NCI-H1105 (cell line): ENCODE measurements around the gene ZBED6.
"Not testable (repeated sequence)": the region's sequence is repeated elsewhere in the genome, so short reads cannot be mapped to it uniquely, and the experiment has no call there.

Experiments used
- DNase-seq: peaks from one replicate; lab custom pipeline; 2025; lab: John Stamatoyannopoulos, UW

The ZBED6 gene, protein sequence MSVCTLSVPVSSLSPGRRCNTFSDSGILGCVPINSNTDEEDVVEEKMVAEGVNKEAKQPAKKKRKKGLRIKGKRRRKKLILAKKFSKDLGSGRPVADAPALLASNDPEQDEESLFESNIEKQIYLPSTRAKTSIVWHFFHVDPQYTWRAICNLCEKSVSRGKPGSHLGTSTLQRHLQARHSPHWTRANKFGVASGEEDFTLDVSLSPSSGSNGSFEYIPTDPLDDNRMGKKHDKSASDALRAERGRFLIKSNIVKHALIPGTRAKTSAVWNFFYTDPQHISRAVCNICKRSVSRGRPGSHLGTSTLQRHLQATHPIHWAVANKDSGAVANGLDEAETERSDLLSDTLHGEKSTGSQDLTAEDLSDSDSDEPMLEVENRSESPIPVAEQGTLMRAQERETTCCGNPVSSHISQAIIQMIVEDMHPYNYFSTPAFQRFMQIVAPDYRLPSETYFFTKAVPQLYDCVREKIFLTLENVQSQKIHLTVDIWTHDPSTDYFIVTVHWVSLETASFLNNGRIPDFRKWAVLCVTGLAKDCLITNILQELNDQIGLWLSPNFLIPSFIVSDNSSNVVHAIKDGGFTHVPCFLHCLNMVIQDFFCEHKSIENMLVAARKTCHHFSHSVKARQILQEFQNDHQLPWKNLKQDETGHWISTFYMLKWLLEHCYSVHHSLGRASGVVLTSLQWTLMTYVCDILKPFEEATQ (N-terminal part only)

DNA sequence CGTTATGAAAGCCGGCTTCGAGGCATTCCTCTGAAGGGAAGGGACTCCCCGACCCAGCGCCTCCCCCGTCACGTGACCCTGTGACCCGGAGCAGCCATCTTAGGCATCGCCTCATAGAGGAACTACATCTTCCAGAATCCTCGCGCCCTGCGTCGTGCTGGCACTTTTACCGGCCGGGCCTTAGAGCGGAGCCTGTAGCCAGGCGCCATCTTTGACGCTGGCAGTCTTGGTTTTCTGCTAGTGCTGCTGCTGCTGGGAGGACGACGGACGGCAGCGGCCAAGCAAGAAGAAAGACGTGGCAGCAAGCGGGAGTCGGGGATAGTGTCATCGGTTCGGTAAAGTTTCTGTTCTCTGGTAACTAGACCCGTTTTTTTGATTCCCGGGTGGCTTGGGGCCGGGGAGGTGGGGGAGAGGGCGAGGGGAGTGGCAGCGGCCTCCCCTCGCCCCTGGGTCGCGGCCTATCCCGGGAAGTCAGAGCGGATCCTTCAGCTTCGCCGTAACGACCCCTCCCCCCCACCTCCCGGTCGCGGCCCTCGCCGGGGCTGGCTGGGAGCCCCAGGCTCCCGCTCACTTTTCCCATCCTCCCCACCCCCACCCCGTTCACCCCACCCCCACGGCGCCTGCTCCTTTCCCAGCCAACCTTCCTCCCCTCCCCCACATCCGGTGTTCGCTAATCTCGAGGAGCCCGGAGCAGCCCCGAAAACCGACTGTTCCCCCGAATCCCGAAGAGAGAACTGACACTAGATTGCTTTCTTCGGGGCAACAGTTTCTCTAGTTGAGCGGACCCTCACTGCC is at the start of gene ZBED6, which contains the start of gene ZC3H11A:
Gene ZBED6, plus strand, starts transcription at position 183 of the 795 bp plus-strand sequence. CDS start 1,900 bp downstream, outside the sequence.
Gene ZC3H11A, plus strand, starts transcription at position 183 of the 795 bp plus-strand sequence. CDS start 21,448 bp downstream, outside the sequence.
- peak; percentile 98 for DNase-seq

DNA sequence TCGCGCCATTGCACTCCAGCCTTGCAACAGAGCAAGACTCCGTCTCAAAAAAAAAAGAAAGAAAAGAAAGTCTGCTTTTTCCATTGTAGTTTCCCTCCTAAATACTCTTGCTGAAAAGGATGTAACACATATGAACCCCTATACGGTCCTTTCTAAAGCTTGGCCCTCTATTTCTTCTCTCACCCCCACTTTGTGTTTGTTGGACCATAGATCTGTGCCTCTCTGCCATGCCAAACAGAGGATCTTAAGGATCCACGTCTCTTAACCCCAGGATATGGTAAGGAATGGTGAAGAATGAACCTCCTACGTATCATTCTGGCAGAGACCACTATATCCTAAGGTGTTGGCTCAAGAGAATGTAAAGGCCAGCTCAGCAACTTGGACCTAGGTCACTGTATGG is 49.1 kb upstream of the ZBED6 start:
- no peak for DNase-seq

DNA sequence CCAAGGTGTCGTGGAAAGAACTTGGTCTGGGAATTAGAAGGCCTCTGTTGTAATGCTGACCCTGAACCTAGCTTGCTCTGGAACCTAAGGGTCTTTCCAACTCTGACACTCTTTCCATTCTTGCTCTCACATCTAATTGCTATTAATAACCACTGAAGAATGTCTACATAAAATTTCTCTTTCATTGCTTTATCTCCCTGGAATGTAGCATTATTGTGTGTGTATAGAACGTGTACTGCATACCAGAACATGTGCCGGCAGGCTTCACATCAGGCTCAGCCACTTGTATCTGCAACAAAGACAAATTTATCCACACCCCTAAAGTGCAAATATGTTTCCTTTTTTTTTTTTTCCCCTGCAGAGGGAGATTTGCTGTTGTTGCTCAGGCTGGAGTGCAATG is 44.4 kb upstream of the ZBED6 start:
- DNase-seq: no peak

DNA sequence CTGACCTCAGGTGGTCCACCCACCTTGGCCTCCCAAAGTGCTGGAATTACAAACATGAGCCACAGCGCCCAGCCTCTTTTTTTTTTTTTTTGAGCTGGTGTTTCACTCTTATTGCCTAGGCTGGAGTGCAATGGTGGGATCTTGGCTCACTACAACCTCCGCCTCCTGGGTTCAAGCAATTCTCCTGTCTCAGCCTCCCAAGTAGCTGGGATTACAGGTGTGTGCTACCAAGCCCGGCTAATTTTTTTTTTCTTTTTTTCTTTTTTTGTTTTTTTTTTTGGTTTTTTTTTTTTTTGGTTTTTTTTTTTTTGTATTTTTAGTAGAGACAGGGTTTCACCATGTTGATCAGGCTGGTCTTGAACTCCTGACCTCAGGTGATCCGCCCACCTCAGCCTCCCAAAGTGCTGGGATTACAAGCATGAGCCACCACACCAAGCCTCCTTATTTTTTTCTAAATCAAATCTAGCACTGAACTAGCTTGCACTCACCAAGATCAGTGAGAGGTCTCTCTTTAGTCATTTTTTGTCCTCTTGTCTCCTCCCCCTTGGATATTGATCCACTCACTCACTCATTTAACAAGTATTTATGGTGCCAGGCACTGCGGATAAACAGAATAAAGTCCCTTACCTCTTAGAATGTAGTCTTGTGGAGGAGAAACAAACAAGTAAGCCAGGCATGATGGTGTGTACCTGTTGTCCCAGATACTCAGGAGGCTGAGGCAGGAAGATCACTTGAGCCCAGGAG is 43.6 kb upstream of the ZBED6 start:
- not testable (repeated sequence) for DNase-seq

DNA sequence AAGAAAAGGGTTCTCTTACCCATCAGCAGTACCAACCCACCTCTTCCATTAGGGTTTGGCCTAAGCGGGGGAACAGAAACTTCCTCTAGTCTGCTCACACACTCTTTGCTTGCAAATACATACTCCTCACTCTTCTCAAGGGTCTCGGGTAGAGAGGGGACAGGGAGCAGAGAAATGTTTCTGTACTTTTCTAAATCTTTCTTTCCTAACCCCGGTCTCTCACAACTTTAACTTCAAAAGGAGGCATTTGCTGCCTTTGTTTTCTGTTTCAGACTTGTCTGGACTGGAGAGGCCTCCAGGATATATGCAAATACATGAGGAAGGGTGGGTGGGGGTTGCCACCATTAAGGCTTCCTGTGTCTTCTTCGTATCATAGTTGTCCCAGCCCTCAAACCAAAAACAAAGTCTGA is 41.0 kb upstream of the ZBED6 start:
- DNase-seq: no peak

DNA sequence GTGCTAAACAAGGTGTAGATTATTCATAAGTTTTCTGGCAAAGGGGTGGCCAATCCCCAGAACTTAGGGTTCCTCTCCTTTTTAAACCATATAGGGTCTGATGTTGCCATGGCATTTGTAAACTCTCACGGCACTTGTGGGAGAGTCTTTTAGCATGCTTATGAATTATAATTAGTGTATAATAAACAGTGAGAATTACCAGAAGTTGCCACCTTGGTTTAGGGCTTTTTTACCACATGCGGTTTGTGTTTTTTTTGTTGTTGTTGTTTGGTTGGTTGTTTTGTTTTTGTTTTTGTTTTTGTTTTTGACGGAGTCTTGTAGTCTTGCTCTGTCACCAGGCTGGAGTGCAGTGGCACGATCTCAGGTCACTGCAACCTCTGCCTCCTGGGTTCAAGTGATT is 39.4 kb upstream of the ZBED6 start:
- no peak for DNase-seq

DNA sequence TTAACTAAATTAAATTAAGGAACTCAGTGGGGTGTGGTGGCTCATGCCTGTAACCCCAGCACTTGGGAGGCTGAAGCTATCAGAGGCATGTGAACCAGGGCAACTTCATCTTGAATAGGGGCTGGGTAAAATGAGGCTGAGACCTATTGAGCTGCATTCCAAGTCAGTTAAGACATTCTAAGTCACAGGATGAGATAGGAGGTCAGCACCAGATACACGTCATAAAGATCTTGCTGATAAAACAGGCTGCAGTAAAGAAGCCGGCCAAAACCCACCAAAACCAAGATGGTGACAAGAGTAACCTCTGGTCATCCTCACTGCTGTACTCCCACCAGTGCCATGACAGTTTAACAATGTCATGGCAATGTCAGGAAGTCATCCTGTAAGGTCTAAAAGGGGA is 36.7 kb upstream of the ZBED6 start:
- not testable (repeated sequence) for DNase-seq

DNA sequence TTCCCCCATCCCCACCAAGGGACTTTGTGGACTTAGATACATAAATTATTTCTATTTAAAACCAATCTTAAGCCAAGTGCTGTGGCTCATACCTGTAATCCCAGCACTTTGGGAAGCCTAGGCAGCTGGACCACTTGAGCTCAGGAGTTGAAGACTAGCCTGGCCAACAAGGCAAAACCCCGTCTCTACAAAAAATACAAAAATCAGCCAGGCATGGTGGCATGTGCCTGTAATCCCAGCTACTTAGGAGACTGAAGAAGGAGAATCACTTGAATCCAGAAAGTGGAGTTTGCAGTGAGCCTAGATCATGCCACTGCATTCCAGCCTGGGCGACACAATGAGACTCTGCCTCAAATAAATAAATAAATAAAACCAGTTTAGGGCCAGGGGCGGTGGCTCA is 34.9 kb upstream of the ZBED6 start:
- DNase-seq: no peak

DNA sequence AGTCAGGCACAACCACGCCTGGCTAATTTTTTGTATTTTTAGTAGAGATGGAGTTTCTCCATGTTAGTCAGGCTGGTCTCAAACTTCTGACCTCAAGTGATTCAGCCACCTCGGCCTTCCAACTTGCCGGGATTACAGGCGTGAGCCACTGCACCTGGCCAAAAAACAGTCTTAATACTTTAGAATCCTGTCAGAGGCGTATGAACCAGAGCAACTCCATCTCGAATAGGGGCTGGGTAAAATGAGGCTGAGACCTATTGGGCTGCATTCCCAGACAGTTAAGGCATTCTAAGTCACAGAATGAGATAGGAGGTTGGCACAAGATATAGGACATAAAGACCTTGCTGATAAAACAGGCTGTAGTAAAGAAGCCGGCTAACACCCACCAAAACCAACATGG is 33.5 kb upstream of the ZBED6 start:
- DNase-seq: not testable (repeated sequence)

DNA sequence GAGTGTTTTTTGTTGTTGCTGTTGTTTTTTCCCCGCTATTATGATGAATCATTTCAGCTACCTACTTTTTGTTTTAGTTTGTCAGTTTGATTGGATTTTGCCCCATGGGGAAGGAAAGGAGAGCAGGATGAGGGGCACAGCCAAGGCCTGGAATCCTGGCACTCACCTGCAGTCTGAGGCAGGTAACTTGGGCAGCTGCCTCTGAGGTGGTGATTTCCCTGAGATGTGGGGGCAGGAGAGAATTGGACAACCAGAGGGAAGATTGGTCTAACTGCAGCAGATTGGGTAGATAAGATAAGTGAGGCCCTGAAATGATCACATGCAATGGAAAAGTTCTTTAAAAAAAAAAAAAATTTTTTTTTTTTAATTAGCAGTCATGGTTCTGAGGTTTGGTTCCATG is 31.9 kb upstream of the ZBED6 start:
- DNase-seq: no peak

DNA sequence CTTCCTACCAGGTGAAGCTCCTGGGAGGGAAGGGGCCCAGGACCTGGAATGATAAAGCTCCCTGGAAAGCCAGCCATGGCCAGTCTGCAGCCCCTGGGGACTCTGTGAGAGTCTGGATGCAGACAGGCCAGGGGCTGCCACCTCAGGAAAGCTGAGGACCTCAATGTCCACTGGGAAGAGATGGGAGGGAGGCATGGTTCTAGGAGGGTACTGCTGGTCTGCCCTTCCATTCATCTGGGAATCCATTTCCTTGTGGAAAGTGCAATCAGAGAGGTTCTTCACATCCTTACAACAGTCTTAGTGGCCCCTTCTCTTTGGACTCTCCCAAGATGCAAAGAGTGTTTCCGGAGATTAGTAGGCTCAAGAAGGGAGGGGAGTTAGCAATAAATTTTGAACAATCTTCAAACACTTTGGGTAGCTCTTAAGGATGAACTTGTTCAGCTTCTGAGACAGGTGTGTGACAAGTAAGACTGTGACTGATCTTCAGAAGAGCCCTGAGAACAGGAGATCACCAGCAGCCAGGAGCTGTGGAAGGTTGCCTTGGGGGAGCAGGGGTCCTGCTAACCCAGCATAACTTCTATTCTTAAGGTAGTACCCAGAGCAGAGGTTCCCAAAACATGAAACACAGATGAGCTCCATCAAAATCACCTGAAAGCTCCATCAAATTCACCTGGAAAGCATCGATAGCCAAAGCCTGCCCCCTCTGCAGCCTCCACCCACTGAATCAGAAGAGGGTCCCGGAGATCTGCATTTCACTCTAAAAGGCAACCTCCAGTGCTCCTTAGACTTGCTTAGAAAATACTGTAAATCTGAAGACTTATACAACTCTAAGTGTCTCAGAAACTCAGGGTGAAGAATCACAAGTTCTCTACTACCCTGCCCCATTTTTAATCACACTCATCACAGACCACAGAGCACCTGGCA is 31.1 kb upstream of the ZBED6 start:
- no peak for DNase-seq

DNA sequence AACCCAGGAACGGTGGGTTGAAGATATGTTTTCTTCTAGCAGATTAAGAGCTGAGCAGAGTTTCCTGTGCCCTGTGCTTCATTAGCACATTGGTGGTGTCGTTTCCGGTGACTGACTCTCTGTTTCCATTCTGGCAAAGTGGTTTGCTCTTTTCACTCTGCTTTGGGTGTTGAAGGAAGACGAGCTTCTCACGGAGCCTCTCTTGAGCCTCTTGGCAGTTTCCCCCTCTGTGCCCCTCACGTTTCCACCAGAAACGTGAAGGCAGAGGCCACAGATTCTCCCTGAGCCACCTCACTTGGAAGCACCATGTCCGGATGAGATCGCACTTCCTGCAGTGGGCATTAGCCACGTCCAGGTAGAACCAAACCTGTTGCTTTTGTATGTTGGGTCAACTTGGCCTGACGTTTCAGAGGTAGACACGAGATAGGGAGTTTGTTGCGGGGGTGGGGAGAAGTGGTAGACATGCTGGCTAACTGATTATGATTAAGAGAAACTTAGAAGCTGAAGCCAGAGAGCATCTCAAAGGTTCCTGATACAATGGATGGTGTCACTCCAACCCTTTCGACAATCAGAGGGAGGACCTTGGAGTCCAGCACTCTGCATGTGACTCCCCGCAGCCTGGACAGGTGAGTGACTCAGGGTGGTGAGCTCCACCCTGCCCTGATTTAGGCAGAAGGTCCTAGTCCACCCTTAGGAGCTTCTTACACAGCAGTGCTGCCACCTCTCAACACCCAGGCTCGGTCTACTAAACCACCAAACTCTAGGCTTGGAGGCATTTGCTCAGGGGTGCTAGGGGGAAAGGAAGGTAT is 30.2 kb upstream of the ZBED6 start, which contains the start of gene LAX1:
Gene LAX1, plus strand, starts transcription at position 155 of the 809 bp plus-strand sequence. Its CDS starts 383 bp downstream, at position 538.
- no peak for DNase-seq

DNA sequence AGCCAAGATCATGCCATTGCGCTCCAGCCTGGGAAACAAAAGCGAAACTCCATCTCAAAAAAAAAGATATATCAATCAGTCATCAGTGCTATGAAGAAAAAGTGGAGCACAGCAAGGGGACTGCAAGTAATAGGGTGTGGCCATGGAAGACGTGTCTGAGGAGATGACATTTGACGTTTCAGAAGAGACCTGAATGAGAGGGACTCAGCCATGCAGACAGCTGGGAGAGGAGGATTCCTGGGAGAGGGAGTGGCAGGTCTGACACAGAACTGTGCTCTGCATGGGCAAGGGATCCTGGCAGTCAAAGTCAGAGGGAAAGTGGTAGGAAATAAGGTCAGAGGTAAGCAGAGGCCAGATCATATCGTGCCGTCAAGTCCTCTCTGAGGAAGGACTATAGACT is 27.2 kb upstream of the ZBED6 start:
- no peak for DNase-seq

DNA sequence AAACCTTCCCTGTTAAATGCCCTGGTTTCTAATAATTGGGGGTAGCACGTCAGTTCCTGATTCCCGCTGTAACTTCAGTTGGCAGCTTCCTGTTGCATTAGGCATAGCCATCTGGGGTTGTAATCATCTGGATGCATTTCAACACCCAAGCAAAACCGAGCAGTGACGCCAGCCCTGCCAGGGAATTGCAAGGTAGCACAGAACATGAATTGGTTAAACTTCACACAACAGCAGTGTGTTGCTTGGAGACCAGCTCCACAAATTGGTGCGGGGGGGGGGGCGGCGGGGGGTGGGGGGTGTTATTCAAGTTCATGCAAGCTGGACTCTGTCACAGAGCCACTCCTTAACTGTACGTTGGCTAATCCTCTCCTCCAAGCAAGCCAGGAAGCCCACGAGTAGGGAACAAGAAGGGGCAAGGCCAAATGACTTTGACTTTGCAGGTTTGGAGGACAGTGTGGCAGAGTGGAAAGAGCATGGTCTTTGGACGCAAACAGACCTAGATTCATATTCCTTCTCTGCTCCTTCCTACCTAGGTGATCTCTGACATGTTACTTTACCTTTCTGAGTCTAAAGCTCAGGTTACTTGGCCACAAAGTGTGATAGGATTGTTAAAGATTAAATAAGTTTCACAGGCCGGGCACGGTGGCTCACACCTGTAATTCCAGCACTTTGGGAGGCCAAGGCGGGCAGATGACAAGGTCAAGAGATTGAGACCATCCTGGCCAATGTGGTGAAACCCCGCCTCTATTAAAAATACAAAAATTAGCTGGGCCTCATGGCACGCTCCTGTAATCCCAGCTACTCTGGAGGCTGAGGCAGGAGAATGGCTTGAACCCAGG is 25.7 kb upstream of the ZBED6 start:
- DNase-seq: peak; percentile 45

DNA sequence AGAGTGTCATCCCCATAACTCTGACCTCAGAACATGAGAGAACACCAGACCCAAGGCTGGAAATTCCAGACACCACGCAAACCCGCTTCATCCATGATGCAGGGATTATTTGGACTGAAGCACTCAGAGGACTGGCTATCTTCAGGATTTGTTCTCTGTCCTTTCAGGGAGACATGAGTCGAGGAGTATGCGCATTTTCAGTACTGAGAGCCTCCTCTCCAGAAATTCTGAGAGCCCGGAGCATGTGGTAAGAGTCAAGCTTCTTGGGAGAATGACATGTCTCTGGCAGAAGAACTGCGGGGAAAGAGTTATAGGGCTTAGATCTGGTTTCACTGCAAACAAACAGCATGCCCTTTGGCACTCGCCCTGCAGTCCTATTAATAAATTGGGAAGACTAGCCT is 23.5 kb upstream of the ZBED6 start:
- DNase-seq: no peak

DNA sequence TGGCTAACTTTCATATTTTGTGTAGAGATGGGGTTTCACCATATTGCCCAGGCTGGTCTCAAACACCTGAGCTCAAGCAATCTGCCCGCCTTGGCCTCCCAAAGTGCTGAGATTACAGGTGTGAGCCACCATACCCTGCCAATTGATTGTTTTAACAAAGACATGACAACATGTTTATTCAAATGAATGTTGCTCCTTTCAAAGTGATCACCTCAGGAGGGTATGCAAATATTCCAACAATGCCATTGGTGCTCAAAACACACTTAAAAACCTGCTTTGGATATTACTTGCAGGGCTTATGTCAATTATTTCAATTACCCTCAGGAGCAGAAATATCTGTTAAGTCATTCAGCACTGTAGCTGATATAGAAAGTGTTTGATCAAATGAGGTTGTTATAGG is 22.6 kb upstream of the ZBED6 start:
- no peak for DNase-seq

DNA sequence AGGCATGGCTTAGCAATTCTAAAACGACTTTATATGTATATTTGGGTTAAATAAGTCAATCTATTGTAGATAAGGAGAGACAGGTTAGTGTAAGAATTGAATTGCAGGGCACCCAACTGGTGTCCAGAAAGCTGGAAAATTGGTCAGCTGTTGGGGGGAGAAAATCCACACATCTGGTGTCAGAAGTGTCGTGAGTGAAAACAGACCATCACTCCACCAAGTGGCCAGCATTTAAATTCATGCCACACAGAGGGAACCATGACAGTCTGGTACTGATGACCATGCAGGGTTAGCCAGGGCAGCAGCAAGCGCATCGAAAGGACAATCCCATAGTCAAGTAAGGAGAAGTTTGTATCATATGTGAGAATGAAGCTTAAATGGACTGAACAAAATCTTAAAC is 18.8 kb upstream of the ZBED6 start:
- DNase-seq: no peak

DNA sequence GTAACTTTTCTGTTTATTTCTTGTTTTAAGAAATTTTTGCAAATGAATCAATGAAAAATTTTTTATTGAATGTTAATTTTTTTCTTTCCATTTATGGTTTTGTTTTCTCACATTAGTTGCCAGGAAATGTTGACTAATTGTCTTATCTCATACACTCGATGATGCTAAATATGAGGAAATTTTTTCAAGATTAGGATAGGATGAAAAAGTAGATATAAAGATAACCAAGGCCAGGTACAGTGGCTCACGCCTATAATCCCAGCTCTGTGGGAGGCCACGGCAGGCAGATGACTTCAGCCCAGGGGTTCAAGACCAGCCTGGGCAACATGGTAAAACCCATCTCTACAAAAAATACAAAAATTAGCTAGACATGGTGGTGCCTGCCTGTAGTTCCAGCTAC is 17.8 kb upstream of the ZBED6 start:
- no peak for DNase-seq

DNA sequence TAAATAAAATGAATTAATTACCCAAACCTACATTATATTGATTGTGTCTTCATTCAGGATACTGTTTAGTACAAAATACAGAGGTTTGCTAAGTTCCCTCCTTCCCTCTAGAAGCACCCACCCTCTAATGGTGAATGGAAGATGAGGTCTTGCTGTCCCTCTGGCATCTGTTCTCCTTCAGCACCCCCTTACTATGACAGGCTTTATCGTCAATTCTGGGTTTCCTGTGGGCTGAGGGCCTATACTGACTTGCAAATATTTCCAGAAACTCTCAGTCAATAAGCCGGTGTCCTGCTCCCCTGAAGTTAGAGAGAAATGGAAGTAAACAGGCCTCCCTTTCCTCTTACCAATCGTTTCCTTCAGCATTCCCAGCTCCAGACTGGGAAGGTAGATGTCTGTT is 17.3 kb upstream of the ZBED6 start:
- no peak for DNase-seq
